Smooth muscle cell (in vitro differentiated cells): ENCODE measurements around the gene SART3. TPM values are rescaled to one million over a fixed set of nuclear protein-coding genes. Genes with fewer than 3 reads are reported as not detected.

Source experiments
- DNase-seq: peaks from one replicate; lab custom pipeline; 2025; ENCODE audit not compliant: unreplicated experiment; lab: John Stamatoyannopoulos, UW
- H2AFZ ChIP-seq: fragments of 200-600 bp; sonication (generic); 2 replicates; pipeline ENCODE4 v1.6.0; 2016; ENCODE audit warnings: antibody characterized with exemption, low read depth, mild to moderate bottlenecking
- H3F3A ChIP-seq: fragments of 200-600 bp; sonication (generic); 2 replicates; pipeline ENCODE4 v1.6.0; 2017; ENCODE audit warnings: antibody characterized with exemption, low read depth
- H3K27ac ChIP-seq: fragments of 200-600 bp; sonication (generic); 2 replicates; pipeline ENCODE4 v1.5.1; 2016; ENCODE audit warnings: low read depth, mild to moderate bottlenecking
- H3K27me3 ChIP-seq: fragments of 200-600 bp; sonication (generic); 2 replicates; pipeline ENCODE4 v1.6.1; 2016; ENCODE audit warnings: low read depth, mild to moderate bottlenecking
- H3K36me3 ChIP-seq: fragments of 200-600 bp; sonication (generic); 2 replicates; pipeline ENCODE4 v1.5.1; 2016; ENCODE audit warnings: low read depth
- H3K4me1 ChIP-seq: fragments of 200-600 bp; sonication (generic); 2 replicates; pipeline ENCODE4 v1.5.1; 2016; ENCODE audit warnings: low read depth
- H3K4me2 ChIP-seq: fragments of 200-600 bp; sonication (generic); 2 replicates; pipeline ENCODE4 v1.6.0; 2016; ENCODE audit warnings: mild to moderate bottlenecking
- H3K4me3 ChIP-seq: fragments of 200-600 bp; sonication (generic); 2 replicates; pipeline ENCODE4 v1.5.1; 2016; ENCODE audit warnings: mild to moderate bottlenecking
- H3K79me2 ChIP-seq: fragments of 200-600 bp; sonication (generic); 2 replicates; pipeline ENCODE4 v1.6.0; 2016; ENCODE audit warnings: low read depth, mild to moderate bottlenecking
- H3K9ac ChIP-seq: fragments of 200-600 bp; sonication (generic); 2 replicates; pipeline ENCODE4 v1.6.0; 2016; ENCODE audit warnings: low read depth
- H3K9me3 ChIP-seq: fragments of 200-600 bp; sonication (generic); replicated peaks from 2 replicates; pipeline ENCODE4 v1.5.1; 2016; ENCODE audit warnings: low read depth
- H4K20me1 ChIP-seq: fragments of 200-600 bp; sonication (generic); 2 replicates; pipeline ENCODE4 v1.6.0; 2016; ENCODE audit warnings: low read depth
- CTCF ChIP-seq: fragments of 200-600 bp; sonication (generic); IDR thresholded peaks from 2 replicates; pipeline ENCODE4 v1.5.1; 2017; ENCODE audit warnings: borderline replicate concordance, mild to moderate bottlenecking, antibody characterized with exemption; ENCODE audit not compliant: insufficient read depth, poor library complexity, severe bottlenecking
- WGBS: methylation state at CpG from one replicate; pipeline ENCODE4 v1.1.7; 2016; ENCODE audit warnings: low lambda C conversion rate; 5-methylcytosine and 5-hydroxymethylcytosine counted together
- polyA plus RNA-seq: library from polyadenylated mRNA; unstranded; fragments of >200 nt; fragmentation: Nextera tagmentation; extraction: Ambion mirVana; gene quantifications from 2 replicates; pipeline ENCODE4 v1.2.1, GENCODE V29; 2016
- total RNA-seq: library from RNA; depleted of rRNA; stranded (reverse); fragments of >200 nt; gene quantifications from 2 replicates; pipeline ENCODE4 v1.2.3, GENCODE V29; 2014

SART3 gene
- total and polyA plus RNA-seq, 2 experiments from 2014 or later, result 22.7 to 94.5 TPM

- H3K27me3 ChIP-seq, result no peaks in the 10 kb centered on the region
- 94% methylated on average over 4 of the region's 4 CpGs for WGBS
- H3K9me3 ChIP-seq, result no peaks in the 10 kb centered on the region
- H3K36me3 ChIP-seq, result no peaks in the 10 kb centered on the region
- no peak overlapping the region for H3K4me3 ChIP-seq
- no peak overlapping the region for H2AFZ ChIP-seq
- no peak for TF ChIP-seq CTCF
- H3K9ac ChIP-seq, result no peak overlapping the region
- no peak overlapping the region for H3K4me2 ChIP-seq
- no peaks in the 10 kb centered on the region for H4K20me1 ChIP-seq
- H3K79me2 ChIP-seq, result no peaks in the 10 kb centered on the region
- DNase-seq, result no peak
- H3K27ac ChIP-seq, result no peak overlapping the region
- no peaks in the 10 kb centered on the region for H3F3A ChIP-seq
- no peaks in the 10 kb centered on the region for H3K4me1 ChIP-seq
Measured at GRCh38 chr12:108605690-108606406, 44.9 kb upstream of the SART3 start.

GRCh38 chr12:108605000-108605689, 44.2 kb upstream of the SART3 start:
- no peaks in the 10 kb centered on the region for H3F3A ChIP-seq
- H4K20me1 ChIP-seq, result no peaks in the 10 kb centered on the region
- H3K79me2 ChIP-seq, result no peaks in the 10 kb centered on the region
- no peak overlapping the region for H3K4me3 ChIP-seq
- no peak overlapping the region for H3K27ac ChIP-seq
- 84% methylated on average over 3 of the region's 3 CpGs for WGBS
- no peak overlapping the region for H3K9ac ChIP-seq
- TF ChIP-seq CTCF, result no peak
- no peaks in the 10 kb centered on the region for H3K27me3 ChIP-seq
- H3K4me2 ChIP-seq, result no peak overlapping the region
- H3K36me3 ChIP-seq, result no peaks in the 10 kb centered on the region
- H3K9me3 ChIP-seq, result no peaks in the 10 kb centered on the region
- no peak overlapping the region for H2AFZ ChIP-seq
- no peaks in the 10 kb centered on the region for H3K4me1 ChIP-seq
- no peak for DNase-seq

- Histone ChIP-seq H4K20me1 (no peaks in the 10 kb centered on the region), H3K79me2 (no peaks in the 10 kb centered on the region), H3K4me2 (no peak overlapping the region), H3K27ac (no peak overlapping the region), H3F3A (no peaks in the 10 kb centered on the region), H3K27me3 (no peaks in the 10 kb centered on the region), H3K4me1 (no peaks in the 10 kb centered on the region), H3K9me3 (no peaks in the 10 kb centered on the region), H3K36me3 (no peaks in the 10 kb centered on the region), H3K9ac (no peak overlapping the region), H3K4me3 (no peak overlapping the region), H2AFZ (no peak overlapping the region)
- WGBS, result 69% methylated on average over 14 of the region's 14 CpGs
- TF ChIP-seq CTCF, result no peak
- no peak for DNase-seq
Measured at GRCh38 chr12:108604208-108604941, 43.4 kb upstream of the SART3 start.
